GM23338 (cell line): ENCODE results near the gene ERCC3. TPM values are rescaled to one million over a fixed set of nuclear protein-coding genes. Genes with fewer than 3 reads are reported as not detected.

ENCODE experiments used
- ATAC-seq: fragments of 200-7000 bp; cut with Tn5 transposase; 3 replicates; pipeline ENCODE4 v1.9.1; 2020
- DNase-seq: peaks from one replicate; pipeline ENCODE4 v3.0.0-alpha.2; 2015; ENCODE audit warnings: low spot score
- H2AFZ ChIP-seq: fragments of 200-600 bp; sonication (generic); 2 replicates; pipeline ENCODE4 v1.8.0; 2016; ENCODE audit warnings: antibody characterized with exemption, mild to moderate bottlenecking, moderate library complexity
- H3F3A ChIP-seq: fragments of 200-600 bp; sonication (generic); replicated peaks from 2 replicates; pipeline ENCODE4 v1.8.0; 2017; ENCODE audit warnings: antibody characterized with exemption, mixed run types, low read depth
- H3K27ac ChIP-seq: fragments of 200-600 bp; sonication (generic); 2 replicates; pipeline ENCODE4 v1.6.1; 2016; ENCODE audit warnings: low read depth
- H3K27me3 ChIP-seq: fragments of 200-600 bp; sonication (generic); 2 replicates; pipeline ENCODE4 v1.8.0; 2016; ENCODE audit warnings: mild to moderate bottlenecking, mixed run types, moderate library complexity; ENCODE audit not compliant: insufficient read depth
- H3K36me3 ChIP-seq: fragments of 200-600 bp; sonication (generic); 2 replicates; pipeline ENCODE4 v1.8.0; 2016; ENCODE audit warnings: mild to moderate bottlenecking; ENCODE audit not compliant: insufficient read depth
- H3K4me1 ChIP-seq: fragments of 200-600 bp; sonication (generic); 2 replicates; pipeline ENCODE4 v1.8.0; 2016; ENCODE audit warnings: mild to moderate bottlenecking, moderate library complexity; ENCODE audit not compliant: insufficient read depth
- H3K4me2 ChIP-seq: fragments of 200-600 bp; sonication (generic); 2 replicates; pipeline ENCODE4 v1.7.1; 2017; ENCODE audit warnings: mixed run types
- H3K4me3 ChIP-seq: fragments of 200-600 bp; sonication (generic); 2 replicates; pipeline ENCODE4 v1.6.1; 2016; ENCODE audit warnings: mixed run types
- H3K79me2 ChIP-seq: fragments of 200-600 bp; sonication (generic); replicated peaks from 2 replicates; pipeline ENCODE4 v1.8.0; 2017; ENCODE audit warnings: mild to moderate bottlenecking; ENCODE audit not compliant: insufficient read depth
- H3K9me2 ChIP-seq: fragments of 200-600 bp; sonication (generic); 2 replicates; pipeline ENCODE4 v1.8.0; 2017; ENCODE audit not compliant: insufficient read depth
- H4K20me1 ChIP-seq: fragments of 200-600 bp; sonication (generic); replicated peaks from 2 replicates; pipeline ENCODE4 v1.8.0; 2017; ENCODE audit warnings: mild to moderate bottlenecking; ENCODE audit not compliant: insufficient read depth
- H3K27ac Mint-ChIP-seq: 2 replicates; pipeline ENCODE4 v1.8.0; 2020; ENCODE audit warnings: inconsistent platforms, mild to moderate bottlenecking, moderate library complexity, mixed read lengths
- H3K27me3 Mint-ChIP-seq: 3 replicates; pipeline ENCODE4 v1.8.0; 2022; ENCODE audit warnings: low read depth, mild to moderate bottlenecking, moderate library complexity, mixed read lengths, inconsistent platforms; ENCODE audit not compliant: insufficient read depth, poor library complexity
- H3K36me3 Mint-ChIP-seq: 3 replicates; pipeline ENCODE4 v1.8.0; 2021; ENCODE audit warnings: low read depth, mild to moderate bottlenecking, inconsistent platforms, moderate library complexity, mixed read lengths
- H3K4me1 Mint-ChIP-seq: 3 replicates; pipeline ENCODE4 v1.8.0; 2020; ENCODE audit warnings: mild to moderate bottlenecking, inconsistent platforms, mixed read lengths
- H3K4me3 Mint-ChIP-seq: 3 replicates; pipeline ENCODE4 v1.8.0; 2021; ENCODE audit warnings: moderate library complexity, mild to moderate bottlenecking, inconsistent platforms, mixed read lengths
- H3K9me3 Mint-ChIP-seq: 3 replicates; pipeline ENCODE4 v1.8.0; 2020; ENCODE audit warnings: moderate library complexity, mild to moderate bottlenecking, inconsistent platforms, mixed read lengths
- CREB1 ChIP-seq: fragments of 250-450 bp; sonication (Bioruptor Pico); IDR thresholded peaks from 2 replicates; pipeline ENCODE4 v1.5.0; 2020; ENCODE audit warnings: low read depth, mild to moderate bottlenecking, moderate library complexity
- EZH2 ChIP-seq: fragments of 200-600 bp; sonication (generic); IDR thresholded peaks from one replicate; pipeline ENCODE4 v1.8.0; 2017; ENCODE audit warnings: antibody characterized with exemption, mild to moderate bottlenecking, low read depth; ENCODE audit not compliant: unreplicated experiment
- EZH2phosphoT487 ChIP-seq: fragments of 200-600 bp; sonication (generic); IDR thresholded peaks from one replicate; pipeline ENCODE4 v1.8.1; 2018; ENCODE audit warnings: antibody characterized with exemption; ENCODE audit not compliant: unreplicated experiment
- NANOG ChIP-seq: IDR thresholded peaks from 2 replicates; pipeline ENCODE4 v1.6.1; 2016; ENCODE audit warnings: antibody characterized with exemption, borderline replicate concordance
- POLR2AphosphoS5 ChIP-seq: IDR thresholded peaks from 2 replicates; pipeline ENCODE4 v1.6.1; 2016; ENCODE audit warnings: antibody characterized with exemption, low read depth
- STAT1 ChIP-seq: IDR thresholded peaks from one replicate; pipeline ENCODE4 v1.6.1; 2016; ENCODE audit warnings: antibody characterized with exemption; ENCODE audit not compliant: unreplicated experiment
- ZNF114 ChIP-seq: fragments of 250-450 bp; sonication (Bioruptor Pico); IDR thresholded peaks from 2 replicates; pipeline ENCODE4 v1.5.0; 2020; ENCODE audit warnings: mild to moderate bottlenecking, moderate library complexity
- polyA plus RNA-seq: library from polyadenylated mRNA; unstranded; fragments of >200 nt; fragmentation: Nextera tagmentation; extraction: Ambion mirVana; gene quantifications from 2 replicates; pipeline ENCODE4 v1.2.1, GENCODE V29; 2016
- total RNA-seq: library from RNA; depleted of rRNA; stranded (reverse); fragments of >200 nt; shearing (Covaris generic); gene quantifications from 2 replicates; pipeline ENCODE4 v1.2.3, GENCODE V29; 2014
- TF ChIP-seq, protein P1 (sequence below), 2 experiments: fragments of 200-600 bp in 1 of 2; sonication (generic) in 1 of 2; conservative IDR thresholded peaks; 2 replicates each; pipeline versions ENCODE4 v1.5.1 to v1.6.1; 2016 to 2017; ENCODE audit warnings: antibody characterized with exemption in 2 of 2, low read depth in 2 of 2, mild to moderate bottlenecking in 2 of 2, moderate library complexity in 1 of 2
- TF ChIP-seq, protein P2 (sequence below): IDR thresholded peaks from one replicate; pipeline ENCODE4 v1.6.1; 2018; ENCODE audit warnings: antibody characterized with exemption; ENCODE audit not compliant: unreplicated experiment
- TF ChIP-seq, protein P3 (sequence below): fragments of 250-450 bp; sonication (Bioruptor Pico); IDR thresholded peaks from 2 replicates; pipeline ENCODE4 v1.5.0; 2020; ENCODE audit warnings: mild to moderate bottlenecking, moderate library complexity
- TF ChIP-seq, protein P4 (sequence below): IDR thresholded peaks from 2 replicates; pipeline ENCODE4 v1.6.1; 2016; ENCODE audit warnings: antibody characterized with exemption

ERCC3 gene
- total and polyA plus RNA-seq, 2 experiments from 2014 or later: 35.1 to 62.7 TPM

DNA sequence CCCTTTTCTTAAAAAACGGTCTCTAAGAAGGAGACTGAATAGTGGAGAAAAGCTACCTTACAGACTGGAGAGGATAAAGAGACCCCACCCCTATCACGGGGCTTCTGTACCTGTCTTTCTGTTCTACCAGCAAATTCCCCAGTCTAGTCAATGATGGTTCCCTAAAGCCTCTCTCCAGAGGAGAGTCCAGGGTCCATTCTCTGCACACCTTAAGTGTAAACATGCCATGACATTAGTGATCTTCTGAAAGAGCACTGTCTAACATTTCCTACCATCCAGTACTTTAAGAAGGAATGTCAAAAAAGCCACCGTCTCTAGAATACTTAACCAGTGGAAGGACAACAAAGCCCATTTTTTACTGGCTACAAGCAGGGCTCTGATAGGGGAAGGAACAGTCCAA lies 17.0 kb upstream of the ERCC3 start:
- TF ChIP-seq, protein P1, sequence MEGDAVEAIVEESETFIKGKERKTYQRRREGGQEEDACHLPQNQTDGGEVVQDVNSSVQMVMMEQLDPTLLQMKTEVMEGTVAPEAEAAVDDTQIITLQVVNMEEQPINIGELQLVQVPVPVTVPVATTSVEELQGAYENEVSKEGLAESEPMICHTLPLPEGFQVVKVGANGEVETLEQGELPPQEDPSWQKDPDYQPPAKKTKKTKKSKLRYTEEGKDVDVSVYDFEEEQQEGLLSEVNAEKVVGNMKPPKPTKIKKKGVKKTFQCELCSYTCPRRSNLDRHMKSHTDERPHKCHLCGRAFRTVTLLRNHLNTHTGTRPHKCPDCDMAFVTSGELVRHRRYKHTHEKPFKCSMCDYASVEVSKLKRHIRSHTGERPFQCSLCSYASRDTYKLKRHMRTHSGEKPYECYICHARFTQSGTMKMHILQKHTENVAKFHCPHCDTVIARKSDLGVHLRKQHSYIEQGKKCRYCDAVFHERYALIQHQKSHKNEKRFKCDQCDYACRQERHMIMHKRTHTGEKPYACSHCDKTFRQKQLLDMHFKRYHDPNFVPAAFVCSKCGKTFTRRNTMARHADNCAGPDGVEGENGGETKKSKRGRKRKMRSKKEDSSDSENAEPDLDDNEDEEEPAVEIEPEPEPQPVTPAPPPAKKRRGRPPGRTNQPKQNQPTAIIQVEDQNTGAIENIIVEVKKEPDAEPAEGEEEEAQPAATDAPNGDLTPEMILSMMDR (conservative IDR thresholded peaks at IDR 0.05; ENCODE audit: low read depth in 2 of 2): no peak
- TF ChIP-seq, protein P2, sequence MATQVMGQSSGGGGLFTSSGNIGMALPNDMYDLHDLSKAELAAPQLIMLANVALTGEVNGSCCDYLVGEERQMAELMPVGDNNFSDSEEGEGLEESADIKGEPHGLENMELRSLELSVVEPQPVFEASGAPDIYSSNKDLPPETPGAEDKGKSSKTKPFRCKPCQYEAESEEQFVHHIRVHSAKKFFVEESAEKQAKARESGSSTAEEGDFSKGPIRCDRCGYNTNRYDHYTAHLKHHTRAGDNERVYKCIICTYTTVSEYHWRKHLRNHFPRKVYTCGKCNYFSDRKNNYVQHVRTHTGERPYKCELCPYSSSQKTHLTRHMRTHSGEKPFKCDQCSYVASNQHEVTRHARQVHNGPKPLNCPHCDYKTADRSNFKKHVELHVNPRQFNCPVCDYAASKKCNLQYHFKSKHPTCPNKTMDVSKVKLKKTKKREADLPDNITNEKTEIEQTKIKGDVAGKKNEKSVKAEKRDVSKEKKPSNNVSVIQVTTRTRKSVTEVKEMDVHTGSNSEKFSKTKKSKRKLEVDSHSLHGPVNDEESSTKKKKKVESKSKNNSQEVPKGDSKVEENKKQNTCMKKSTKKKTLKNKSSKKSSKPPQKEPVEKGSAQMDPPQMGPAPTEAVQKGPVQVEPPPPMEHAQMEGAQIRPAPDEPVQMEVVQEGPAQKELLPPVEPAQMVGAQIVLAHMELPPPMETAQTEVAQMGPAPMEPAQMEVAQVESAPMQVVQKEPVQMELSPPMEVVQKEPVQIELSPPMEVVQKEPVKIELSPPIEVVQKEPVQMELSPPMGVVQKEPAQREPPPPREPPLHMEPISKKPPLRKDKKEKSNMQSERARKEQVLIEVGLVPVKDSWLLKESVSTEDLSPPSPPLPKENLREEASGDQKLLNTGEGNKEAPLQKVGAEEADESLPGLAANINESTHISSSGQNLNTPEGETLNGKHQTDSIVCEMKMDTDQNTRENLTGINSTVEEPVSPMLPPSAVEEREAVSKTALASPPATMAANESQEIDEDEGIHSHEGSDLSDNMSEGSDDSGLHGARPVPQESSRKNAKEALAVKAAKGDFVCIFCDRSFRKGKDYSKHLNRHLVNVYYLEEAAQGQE: no peak
- TF ChIP-seq ZNF114 (no peak), CREB1 (CRISPR knock-in tag) (no peak), STAT1 (no peak), EZH2 (no peak), NANOG (no peak), EZH2phosphoT487 (no peak), POLR2AphosphoS5 (no peak)
- TF ChIP-seq, protein P3, sequence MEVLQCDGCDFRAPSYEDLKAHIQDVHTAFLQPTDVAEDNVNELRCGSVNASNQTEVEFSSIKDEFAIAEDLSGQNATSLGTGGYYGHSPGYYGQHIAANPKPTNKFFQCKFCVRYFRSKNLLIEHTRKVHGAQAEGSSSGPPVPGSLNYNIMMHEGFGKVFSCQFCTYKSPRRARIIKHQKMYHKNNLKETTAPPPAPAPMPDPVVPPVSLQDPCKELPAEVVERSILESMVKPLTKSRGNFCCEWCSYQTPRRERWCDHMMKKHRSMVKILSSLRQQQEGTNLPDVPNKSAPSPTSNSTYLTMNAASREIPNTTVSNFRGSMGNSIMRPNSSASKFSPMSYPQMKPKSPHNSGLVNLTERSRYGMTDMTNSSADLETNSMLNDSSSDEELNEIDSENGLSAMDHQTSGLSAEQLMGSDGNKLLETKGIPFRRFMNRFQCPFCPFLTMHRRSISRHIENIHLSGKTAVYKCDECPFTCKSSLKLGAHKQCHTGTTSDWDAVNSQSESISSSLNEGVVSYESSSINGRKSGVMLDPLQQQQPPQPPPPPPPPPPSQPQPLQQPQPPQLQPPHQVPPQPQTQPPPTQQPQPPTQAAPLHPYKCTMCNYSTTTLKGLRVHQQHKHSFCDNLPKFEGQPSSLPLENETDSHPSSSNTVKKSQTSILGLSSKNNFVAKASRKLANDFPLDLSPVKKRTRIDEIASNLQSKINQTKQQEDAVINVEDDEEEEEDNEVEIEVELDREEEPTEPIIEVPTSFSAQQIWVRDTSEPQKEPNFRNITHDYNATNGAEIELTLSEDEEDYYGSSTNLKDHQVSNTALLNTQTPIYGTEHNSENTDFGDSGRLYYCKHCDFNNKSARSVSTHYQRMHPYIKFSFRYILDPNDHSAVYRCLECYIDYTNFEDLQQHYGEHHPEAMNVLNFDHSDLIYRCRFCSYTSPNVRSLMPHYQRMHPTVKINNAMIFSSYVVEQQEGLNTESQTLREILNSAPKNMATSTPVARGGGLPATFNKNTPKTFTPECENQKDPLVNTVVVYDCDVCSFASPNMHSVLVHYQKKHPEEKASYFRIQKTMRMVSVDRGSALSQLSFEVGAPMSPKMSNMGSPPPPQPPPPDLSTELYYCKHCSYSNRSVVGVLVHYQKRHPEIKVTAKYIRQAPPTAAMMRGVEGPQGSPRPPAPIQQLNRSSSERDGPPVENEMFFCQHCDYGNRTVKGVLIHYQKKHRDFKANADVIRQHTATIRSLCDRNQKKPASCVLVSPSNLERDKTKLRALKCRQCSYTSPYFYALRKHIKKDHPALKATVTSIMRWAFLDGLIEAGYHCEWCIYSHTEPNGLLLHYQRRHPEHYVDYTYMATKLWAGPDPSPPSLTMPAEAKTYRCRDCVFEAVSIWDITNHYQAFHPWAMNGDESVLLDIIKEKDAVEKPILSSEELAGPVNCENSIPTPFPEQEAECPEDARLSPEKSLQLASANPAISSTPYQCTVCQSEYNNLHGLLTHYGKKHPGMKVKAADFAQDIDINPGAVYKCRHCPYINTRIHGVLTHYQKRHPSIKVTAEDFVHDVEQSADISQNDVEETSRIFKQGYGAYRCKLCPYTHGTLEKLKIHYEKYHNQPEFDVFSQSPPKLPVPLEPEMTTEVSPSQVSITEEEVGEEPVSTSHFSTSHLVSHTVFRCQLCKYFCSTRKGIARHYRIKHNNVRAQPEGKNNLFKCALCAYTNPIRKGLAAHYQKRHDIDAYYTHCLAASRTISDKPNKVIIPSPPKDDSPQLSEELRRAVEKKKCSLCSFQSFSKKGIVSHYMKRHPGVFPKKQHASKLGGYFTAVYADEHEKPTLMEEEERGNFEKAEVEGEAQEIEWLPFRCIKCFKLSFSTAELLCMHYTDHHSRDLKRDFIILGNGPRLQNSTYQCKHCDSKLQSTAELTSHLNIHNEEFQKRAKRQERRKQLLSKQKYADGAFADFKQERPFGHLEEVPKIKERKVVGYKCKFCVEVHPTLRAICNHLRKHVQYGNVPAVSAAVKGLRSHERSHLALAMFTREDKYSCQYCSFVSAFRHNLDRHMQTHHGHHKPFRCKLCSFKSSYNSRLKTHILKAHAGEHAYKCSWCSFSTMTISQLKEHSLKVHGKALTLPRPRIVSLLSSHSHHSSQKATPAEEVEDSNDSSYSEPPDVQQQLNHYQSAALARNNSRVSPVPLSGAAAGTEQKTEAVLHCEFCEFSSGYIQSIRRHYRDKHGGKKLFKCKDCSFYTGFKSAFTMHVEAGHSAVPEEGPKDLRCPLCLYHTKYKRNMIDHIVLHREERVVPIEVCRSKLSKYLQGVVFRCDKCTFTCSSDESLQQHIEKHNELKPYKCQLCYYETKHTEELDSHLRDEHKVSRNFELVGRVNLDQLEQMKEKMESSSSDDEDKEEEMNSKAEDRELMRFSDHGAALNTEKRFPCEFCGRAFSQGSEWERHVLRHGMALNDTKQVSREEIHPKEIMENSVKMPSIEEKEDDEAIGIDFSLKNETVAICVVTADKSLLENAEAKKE (CRISPR knock-in tag): no peak
- TF ChIP-seq, protein P4, sequence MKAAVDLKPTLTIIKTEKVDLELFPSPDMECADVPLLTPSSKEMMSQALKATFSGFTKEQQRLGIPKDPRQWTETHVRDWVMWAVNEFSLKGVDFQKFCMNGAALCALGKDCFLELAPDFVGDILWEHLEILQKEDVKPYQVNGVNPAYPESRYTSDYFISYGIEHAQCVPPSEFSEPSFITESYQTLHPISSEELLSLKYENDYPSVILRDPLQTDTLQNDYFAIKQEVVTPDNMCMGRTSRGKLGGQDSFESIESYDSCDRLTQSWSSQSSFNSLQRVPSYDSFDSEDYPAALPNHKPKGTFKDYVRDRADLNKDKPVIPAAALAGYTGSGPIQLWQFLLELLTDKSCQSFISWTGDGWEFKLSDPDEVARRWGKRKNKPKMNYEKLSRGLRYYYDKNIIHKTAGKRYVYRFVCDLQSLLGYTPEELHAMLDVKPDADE: no peak
- H3K9me2 ChIP-seq: no peaks in the 10 kb centered on the region
- no peak overlapping the region for H3K4me3 ChIP-seq
- Mint-ChIP-seq H3K4me1 (no peaks in the 10 kb centered on the region), H3K9me3 (no peaks in the 10 kb centered on the region), H3K4me3 (no peak overlapping the region), H3K27ac (no peak overlapping the region), H3K36me3 (peaks cover 4% of the 10 kb centered on the region; the same call in 1 of the 3 replicates), H3K27me3 (no peaks in the 10 kb centered on the region)
- H3K36me3 ChIP-seq: 0 out of 2 replicates have a peak, but pooled peaks cover 4% of the 10 kb centered on the region
- H3K27me3 ChIP-seq: no peaks in the 10 kb centered on the region
- DNase-seq: no peak
- H2AFZ ChIP-seq: no peak overlapping the region
- no peaks in the 10 kb centered on the region for H3F3A ChIP-seq
- H3K4me2 ChIP-seq: no peak overlapping the region
- H3K27ac ChIP-seq: no peak overlapping the region
- ATAC-seq: no peak
- H3K79me2 ChIP-seq: no peaks in the 10 kb centered on the region
- no peaks in the 10 kb centered on the region for H3K4me1 ChIP-seq
- no peaks in the 10 kb centered on the region for H4K20me1 ChIP-seq
